Esophagus muscularis mucosa (tissue), 4 donors: ENCODE data around the gene HOXB5. TPM values are rescaled to one million over a fixed set of nuclear protein-coding genes. Genes with fewer than 3 reads are reported as not detected.

Source experiments
- DNase-seq: peaks from one replicate; pipeline ENCODE4 v3.0.0-alpha.2; 2017; ENCODE audit errors: extremely low spot score
- H3K27ac ChIP-seq, 4 donors: fragments of 200-600 bp; sonication (generic); replicated peaks in 1 of 4; 1 replicate in 3 of 4; 2 replicates in 1 of 4; pipeline ENCODE4 v1.5.1; 2016 to 2019; ENCODE audit warnings: mild to moderate bottlenecking in 1 of 4
- H3K27me3 ChIP-seq, 4 donors: fragments of 200-600 bp; sonication (generic); one replicate each; pipeline versions ENCODE4 v1.5.1 to v1.6.0; 2016 to 2019
- H3K36me3 ChIP-seq, 4 donors: fragments of 200-600 bp; sonication (generic); one replicate each; pipeline ENCODE4 v1.5.1; 2016 to 2019
- H3K4me1 ChIP-seq, 4 donors: fragments of 200-600 bp; sonication (generic); one replicate each; pipeline ENCODE4 v1.5.1; 2016 to 2019
- H3K4me3 ChIP-seq, 4 donors: fragments of 200-600 bp; sonication (generic); 1 replicate in 2 of 4; 2 replicates in 2 of 4; pipeline ENCODE4 v1.5.1; 2016 to 2019; ENCODE audit warnings: mild to moderate bottlenecking in 4 of 4, moderate library complexity in 1 of 4
- H3K9me3 ChIP-seq, 4 donors: fragments of 200-600 bp; sonication (generic); 1 replicate in 3 of 4; 2 replicates in 1 of 4; pipeline ENCODE4 v1.5.1; 2016 to 2019
- EP300 ChIP-seq: sonication (generic); formaldehyde crosslinking; IDR thresholded peaks from one replicate; pipeline ENCODE4 v1.6.1; 2017; ENCODE audit warnings: antibody characterized with exemption
- POLR2A ChIP-seq: fragments of 450-650 bp; IDR thresholded peaks from one replicate; pipeline ENCODE4 v1.6.1; 2017; ENCODE audit warnings: antibody characterized with exemption, moderate library complexity, mild to moderate bottlenecking, low read depth
- POLR2AphosphoS5 ChIP-seq, 2 donors: sonication (generic); formaldehyde crosslinking; IDR thresholded peaks; one replicate each; pipeline ENCODE4 v1.6.1; 2017; ENCODE audit warnings: antibody characterized with exemption in 2 of 2
- WGBS: methylation state at CpG from one replicate; pipeline ENCODE4 v1.1.5; 2018; 5-methylcytosine and 5-hydroxymethylcytosine counted together
- intact Hi-C: fragments of 100-400 bp; cut with DNase I; formaldehyde crosslinking; loops from one replicate; pipeline ENCODE4 v1.15.1; 2023
- total RNA-seq, 4 donors: library from RNA; depleted of rRNA; stranded (reverse); fragments of >200 nt; gene quantifications; one replicate each; pipeline versions ENCODE4 v1.1.0 to v1.2.1, GENCODE V29; 2016
- TF ChIP-seq, protein P1 (sequence below), 3 experiments: fragments of 200-600 bp in 2 of 3; fragments of 450-650 bp in 1 of 3; sonication (generic) in 2 of 3; IDR thresholded peaks; one replicate each; pipeline ENCODE4 v1.5.1; 2017 to 2019; ENCODE audit warnings: antibody characterized with exemption in 3 of 3, mild to moderate bottlenecking in 2 of 3, moderate library complexity in 1 of 3

The HOXB5 gene
- total RNA-seq, 4 donors from 2014 or later, result 0.17 to 0.83 (median 0.36) TPM

DNA sequence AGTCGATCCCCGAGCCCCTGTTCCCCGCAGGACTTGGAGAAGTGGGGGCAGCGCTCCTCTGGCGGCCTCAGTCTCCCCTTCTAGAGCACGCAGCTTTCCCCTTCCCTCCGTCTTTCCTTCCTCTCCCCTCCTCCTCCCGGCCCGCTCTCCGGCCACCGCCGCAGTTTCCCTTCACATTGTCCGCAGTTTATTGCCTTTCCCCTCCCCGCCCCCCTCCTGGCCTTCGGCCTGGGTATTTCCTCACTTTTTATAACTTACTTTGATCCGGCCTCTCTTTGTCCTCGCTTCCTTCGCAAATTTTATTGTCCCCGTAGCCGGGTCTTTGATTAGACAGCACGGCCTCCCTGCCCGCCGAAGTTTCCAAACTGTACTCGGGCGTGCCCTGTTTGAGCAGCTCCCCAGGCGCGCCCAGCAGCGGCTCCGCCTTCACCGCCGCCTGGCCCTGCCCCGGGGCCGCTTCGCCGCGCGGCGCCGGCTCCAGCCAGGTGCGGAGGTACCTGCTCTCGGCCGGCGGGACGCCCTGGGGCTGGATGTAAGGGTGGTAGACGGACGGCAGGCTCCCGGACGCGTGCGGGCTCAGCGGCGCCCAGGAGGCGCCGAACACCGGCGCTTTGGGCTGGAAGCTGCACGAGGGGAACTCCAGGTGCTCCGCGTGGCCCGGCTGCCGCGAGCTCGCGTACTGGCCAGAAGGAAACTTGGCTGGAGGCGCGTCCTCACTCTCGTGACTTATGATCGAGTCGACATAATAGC, 32.1 kb upstream of the HOXB5 start:
- H3K4me1 ChIP-seq, result peaks cover 25 to 31% (median 26%) of the 10 kb centered on the region in 4 donors
- TF ChIP-seq POLR2A (no peak), EP300 (no peak), POLR2AphosphoS5 (IDR thresholded peaks at IDR 0.05) (no peak)
- TF ChIP-seq, protein P1, sequence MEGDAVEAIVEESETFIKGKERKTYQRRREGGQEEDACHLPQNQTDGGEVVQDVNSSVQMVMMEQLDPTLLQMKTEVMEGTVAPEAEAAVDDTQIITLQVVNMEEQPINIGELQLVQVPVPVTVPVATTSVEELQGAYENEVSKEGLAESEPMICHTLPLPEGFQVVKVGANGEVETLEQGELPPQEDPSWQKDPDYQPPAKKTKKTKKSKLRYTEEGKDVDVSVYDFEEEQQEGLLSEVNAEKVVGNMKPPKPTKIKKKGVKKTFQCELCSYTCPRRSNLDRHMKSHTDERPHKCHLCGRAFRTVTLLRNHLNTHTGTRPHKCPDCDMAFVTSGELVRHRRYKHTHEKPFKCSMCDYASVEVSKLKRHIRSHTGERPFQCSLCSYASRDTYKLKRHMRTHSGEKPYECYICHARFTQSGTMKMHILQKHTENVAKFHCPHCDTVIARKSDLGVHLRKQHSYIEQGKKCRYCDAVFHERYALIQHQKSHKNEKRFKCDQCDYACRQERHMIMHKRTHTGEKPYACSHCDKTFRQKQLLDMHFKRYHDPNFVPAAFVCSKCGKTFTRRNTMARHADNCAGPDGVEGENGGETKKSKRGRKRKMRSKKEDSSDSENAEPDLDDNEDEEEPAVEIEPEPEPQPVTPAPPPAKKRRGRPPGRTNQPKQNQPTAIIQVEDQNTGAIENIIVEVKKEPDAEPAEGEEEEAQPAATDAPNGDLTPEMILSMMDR (IDR thresholded peaks at IDR 0.05), result no peak
- no peak for DNase-seq
- no peaks in the 10 kb centered on the region for H3K9me3 ChIP-seq
- H3K4me3 ChIP-seq, result peak overlapping the region; percentile 38 to 41 (median 41)
- H3K27ac ChIP-seq, result no peak overlapping the region
- WGBS, result 3% methylated on average over 38 of the region's 69 CpGs
- H3K36me3 ChIP-seq, result no peaks in the 10 kb centered on the region
- H3K27me3 ChIP-seq, result peaks cover 0 to 100% (median 98%) of the 10 kb centered on the region in 4 donors
- intact Hi-C loops, result no loop called here

DNA sequence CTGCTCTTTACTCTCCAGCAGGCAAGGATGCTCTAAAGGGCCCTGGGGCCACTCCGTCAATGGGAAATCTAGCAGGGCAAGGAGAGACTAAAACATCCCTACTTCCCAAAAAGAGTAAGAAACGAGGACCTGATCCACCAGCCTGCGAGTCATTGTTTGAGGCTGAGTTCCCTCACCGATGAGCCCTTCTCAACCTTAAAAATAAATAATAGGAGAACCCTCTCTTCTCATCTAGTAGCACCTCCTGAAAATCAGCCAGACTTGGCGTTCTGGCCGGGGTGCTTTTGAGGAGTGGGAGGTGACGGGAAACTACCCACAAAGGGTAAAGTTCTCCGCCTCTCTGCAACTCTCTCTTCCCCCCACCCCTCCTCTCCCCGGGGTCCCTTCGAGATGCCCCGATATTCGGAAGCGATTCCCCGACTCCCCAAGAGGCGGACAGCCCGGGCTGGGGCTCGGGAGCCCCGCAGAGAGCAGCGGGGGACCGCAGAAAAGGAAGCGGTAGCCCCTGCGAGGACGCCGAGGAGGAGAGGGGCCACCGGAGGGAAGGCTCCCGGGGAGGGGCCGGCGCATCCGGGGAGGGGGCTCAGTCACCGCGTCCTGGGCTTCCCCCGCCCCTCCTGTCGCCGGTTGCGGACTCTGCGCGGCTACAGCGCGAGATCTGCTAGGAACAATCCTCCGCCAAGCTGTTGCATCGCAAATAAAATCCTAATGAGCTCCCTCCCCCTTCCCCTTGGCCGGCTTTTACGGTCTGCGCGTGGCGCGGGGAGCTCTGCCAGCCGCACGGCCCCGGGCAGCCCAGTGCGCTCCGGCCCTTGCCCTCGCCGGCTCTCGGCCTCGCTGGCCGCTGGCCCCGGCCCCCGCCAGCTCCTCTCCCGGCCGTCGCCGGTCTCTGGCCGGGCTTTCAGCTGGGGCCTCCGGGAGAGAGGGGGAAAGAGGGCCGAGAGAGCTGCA, 31.2 kb upstream of the HOXB5 start:
- no peak for DNase-seq
- intact Hi-C loops, result no loop called here
- peaks cover 0 to 100% (median 98%) of the 10 kb centered on the region in 4 donors for H3K27me3 ChIP-seq
- TF ChIP-seq, protein P1 (IDR thresholded peaks at IDR 0.05), result no peak
- TF ChIP-seq POLR2AphosphoS5 (IDR thresholded peaks at IDR 0.05) (no peak), POLR2A (no peak), EP300 (no peak)
- peak overlapping the region; percentile 38 to 41 (median 41) for H3K4me3 ChIP-seq
- H3K27ac ChIP-seq, result no peak overlapping the region
- peaks cover 25 to 31% (median 26%) of the 10 kb centered on the region in 4 donors for H3K4me1 ChIP-seq
- H3K9me3 ChIP-seq, result no peaks in the 10 kb centered on the region
- 2% methylated on average over 44 of the region's 66 CpGs for WGBS
- H3K36me3 ChIP-seq, result no peaks in the 10 kb centered on the region

DNA sequence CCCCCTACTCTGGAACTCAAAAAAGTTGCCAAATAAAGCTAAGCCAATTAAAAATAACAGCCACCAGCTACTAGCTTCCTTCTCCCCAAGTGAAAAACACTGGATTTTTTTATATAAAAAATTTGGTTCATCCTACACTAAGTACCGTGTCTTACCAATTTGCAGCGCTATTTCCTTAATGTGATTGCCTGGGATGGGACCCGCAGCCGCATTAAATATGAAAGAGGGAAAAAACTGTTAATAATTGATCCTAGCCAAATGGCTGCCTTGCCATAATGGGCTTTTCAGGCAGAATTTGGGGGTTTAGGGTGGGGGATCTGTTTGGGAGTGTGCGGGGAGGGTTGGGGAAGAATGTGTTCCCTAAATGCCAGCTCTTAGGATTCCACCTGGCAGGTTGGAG, 30.5 kb upstream of the HOXB5 start:
- Histone ChIP-seq H3K4me1 (peaks cover 25 to 37% (median 27%) of the 10 kb centered on the region in 4 donors), H3K36me3 (no peaks in the 10 kb centered on the region), H3K9me3 (no peaks in the 10 kb centered on the region), H3K4me3 (no peak overlapping the region), H3K27me3 (peaks cover 3 to 100% (median 98%) of the 10 kb centered on the region in 4 donors), H3K27ac (no peak overlapping the region)
- no peak for DNase-seq
- TF ChIP-seq, protein P1 (IDR thresholded peaks at IDR 0.05), result no peak
- no peak for TF ChIP-seq EP300
- TF ChIP-seq POLR2A, result no peak
- no peak for TF ChIP-seq POLR2AphosphoS5 (IDR thresholded peaks at IDR 0.05)
- intact Hi-C loops, result no loop called here
- WGBS, result 12% methylated on average over 5 of the region's 5 CpGs

DNA sequence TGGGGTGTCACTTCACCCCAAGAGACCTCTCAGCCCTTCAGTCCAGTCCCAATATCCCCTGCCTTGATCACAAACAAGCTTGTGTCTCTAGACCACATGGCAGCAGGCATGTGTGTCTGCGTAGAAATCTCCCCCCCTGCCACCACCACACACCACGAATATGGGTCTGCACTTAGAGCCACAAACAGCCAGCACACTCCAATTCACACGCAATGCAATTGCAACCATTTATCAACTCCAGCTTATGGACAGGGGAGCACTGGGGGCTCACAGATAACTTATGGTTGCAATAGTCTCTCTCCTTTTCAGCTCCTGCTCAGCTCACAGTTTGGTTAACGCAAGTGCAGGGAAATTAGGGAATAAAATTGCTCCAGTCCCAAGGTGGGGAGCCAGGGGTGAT, 30.0 kb upstream of the HOXB5 start:
- H3K27me3 ChIP-seq, result peaks cover 3 to 100% (median 98%) of the 10 kb centered on the region in 4 donors
- 15% methylated on average over 4 of the region's 4 CpGs for WGBS
- no peak overlapping the region for H3K4me3 ChIP-seq
- intact Hi-C loops, result no loop called here
- peaks cover 25 to 42% (median 31%) of the 10 kb centered on the region in 4 donors for H3K4me1 ChIP-seq
- TF ChIP-seq, protein P1 (IDR thresholded peaks at IDR 0.05), result no peak
- TF ChIP-seq POLR2A, result no peak
- no peak for TF ChIP-seq POLR2AphosphoS5 (IDR thresholded peaks at IDR 0.05)
- no peak for TF ChIP-seq EP300
- H3K27ac ChIP-seq, result no peak overlapping the region
- no peaks in the 10 kb centered on the region for H3K36me3 ChIP-seq
- no peak for DNase-seq
- H3K9me3 ChIP-seq, result no peaks in the 10 kb centered on the region
